K562 (cell line): ENCODE data around the gene IFI30. TPM values are rescaled to one million over a fixed set of nuclear protein-coding genes. Genes with fewer than 3 reads are reported as not detected.

ENCODE experiments used
- ATAC-seq: fragments of 200-7000 bp; cut with Tn5 transposase; 3 replicates; pipeline ENCODE4 v1.9.1; 2020; ENCODE audit warnings: moderate library complexity
- BruUV-seq: library from RNA; stranded (reverse); fragments of 400-500 nt; replicated peaks from 2 replicates; lab custom pipeline; 2021; lab: Mats Ljungman, UMichigan
- CTCF ChIA-PET: fragments of 300-600 bp; formaldehyde crosslinking; extraction: SDS; loops from one replicate; lab custom pipeline; 2021; ENCODE audit warnings: low intra/inter-chr PET ratio; lab: Yijun Ruan, JAX
- POLR2A ChIA-PET: fragments of 300-600, 350-650 bp; sonication (Branson Sonifier 250); formaldehyde crosslinking; extraction: SDS; loops from one replicate; lab custom pipeline; 2021; ENCODE audit warnings: antibody characterized with exemption, inconsistent platforms; lab: Yijun Ruan, JAX
- DNase-seq, 4 experiments: peaks; one replicate each; pipeline versions ENCODE4 v3.0.0 to v3.0.0-alpha.2; 2011 to 2018; ENCODE audit warnings: low spot score in 3 of 4, mixed read lengths in 3 of 4; ENCODE audit errors: extremely low read depth in 1 of 4
- FAIRE-seq: peaks from 2 replicates; lab custom pipeline; 2011; peaks lifted over from hg19 to GRCh38; lab: Jason Lieb, UNC
- H2AFZ ChIP-seq: 2 replicates; pipeline ENCODE4 v1.6.0; 2011; ENCODE audit warnings: low read depth, low read length, control low read depth, inconsistent platforms
- H3K27ac ChIP-seq: fragments of 200-600 bp; 3 replicates; pipeline ENCODE4 v1.8.0; 2011; ENCODE audit warnings: low read depth, mild to moderate bottlenecking, control low read depth, inconsistent platforms, low read length, moderate library complexity, mixed read lengths; ENCODE audit errors: extremely low read depth
- H3K27me3 ChIP-seq, 2 experiments: fragments of 300-600 bp in 1 of 2; 2 replicates in 1 of 2; 3 replicates in 1 of 2; pipeline versions ENCODE4 v1.6.0 to v1.8.0; 2011; ENCODE audit warnings: inconsistent platforms in 2 of 2, low read length in 2 of 2, mild to moderate bottlenecking in 1 of 2, mixed read lengths in 1 of 2, moderate library complexity in 1 of 2; ENCODE audit not compliant: control insufficient read depth in 2 of 2, insufficient read depth in 2 of 2
- H3K36me3 ChIP-seq: fragments of 300-600 bp; 3 replicates; pipeline ENCODE4 v1.8.0; 2011; ENCODE audit warnings: mild to moderate bottlenecking, low read length, inconsistent platforms; ENCODE audit not compliant: control insufficient read depth, insufficient read depth
- H3K4me1 ChIP-seq, 2 experiments: fragments of 200-600 bp in 1 of 2; replicated peaks in 1 of 2; 2 replicates in 1 of 2; 3 replicates in 1 of 2; pipeline versions ENCODE4 v1.5.1 to v1.8.0; 2011; ENCODE audit warnings: inconsistent platforms in 2 of 2, low read length in 2 of 2, mild to moderate bottlenecking in 1 of 2, mixed read lengths in 1 of 2, moderate library complexity in 1 of 2; ENCODE audit not compliant: control insufficient read depth in 2 of 2, insufficient read depth in 2 of 2
- H3K4me2 ChIP-seq: 2 replicates; pipeline ENCODE4 v1.6.1; 2011; ENCODE audit warnings: low read length, control low read depth, inconsistent platforms, mixed read lengths; ENCODE audit not compliant: insufficient read depth
- H3K4me3 ChIP-seq: fragments of 200-600 bp; sonication (generic), shearing (Covaris generic); 2 replicates; pipeline ENCODE4 v1.5.1; 2016; ENCODE audit warnings: control low read depth, inconsistent platforms
- H3K79me2 ChIP-seq: fragments of 200-600 bp; 3 replicates; pipeline ENCODE4 v1.8.0; 2011; ENCODE audit warnings: low read length, inconsistent platforms; ENCODE audit not compliant: control insufficient read depth, insufficient read depth
- H3K9ac ChIP-seq, 2 experiments: 2 replicates each; pipeline versions ENCODE4 v1.6.0 to v1.6.1; 2011; ENCODE audit warnings: low read depth in 2 of 2, low read length in 2 of 2, control low read depth in 1 of 2, inconsistent platforms in 1 of 2, mild to moderate bottlenecking in 1 of 2, mixed read lengths in 1 of 2; ENCODE audit not compliant: insufficient read depth in 1 of 2
- H3K9me1 ChIP-seq: one replicate; pipeline ENCODE4 v1.6.0; 2011; ENCODE audit warnings: inconsistent platforms, mild to moderate bottlenecking, low read length, moderate library complexity; ENCODE audit not compliant: control insufficient read depth, insufficient read depth
- H3K9me3 ChIP-seq: replicated peaks from 2 replicates; pipeline ENCODE4 v1.5.1; 2011; ENCODE audit warnings: low read depth, low read length, inconsistent platforms; ENCODE audit not compliant: control insufficient read depth, insufficient read depth
- H4K20me1 ChIP-seq: replicated peaks from 2 replicates; pipeline ENCODE4 v1.6.1; 2011; ENCODE audit warnings: low read length, inconsistent platforms, mixed read lengths; ENCODE audit not compliant: control insufficient read depth, insufficient read depth
- ATF1 ChIP-seq, 2 experiments: fragments of 450-650 bp in 1 of 2; IDR thresholded peaks; 2 replicates each; pipeline ENCODE4 v1.6.1; 2016; ENCODE audit warnings: missing compliant biosample characterization in 1 of 2, missing genetic modification characterization in 1 of 2
- BRCA1 ChIP-seq, 2 experiments: fragments of 450-650 bp in 1 of 2; sonication (generic) in 1 of 2; formaldehyde crosslinking in 1 of 2; IDR thresholded peaks; 2 replicates each; pipeline versions ENCODE4 v1.5.0 to v1.6.1; 2017 to 2020; ENCODE audit warnings: mild to moderate bottlenecking in 1 of 2, missing genetic modification reagents in 1 of 2
- CBX3 ChIP-seq, 2 experiments: IDR thresholded peaks; 1 replicate in 1 of 2; 2 replicates in 1 of 2; pipeline ENCODE4 v1.6.1; 2012; ENCODE audit warnings: inconsistent platforms in 2 of 2, low read length in 2 of 2, borderline replicate concordance in 1 of 2, control low read depth in 1 of 2
- HIVEP1 ChIP-seq: fragments of 250-450 bp; sonication (Bioruptor Pico); IDR thresholded peaks from 2 replicates; pipeline ENCODE4 v1.4.0; 2020; ENCODE audit warnings: mild to moderate bottlenecking
- HMG20A ChIP-seq: fragments of 450-650 bp; formaldehyde crosslinking; conservative IDR thresholded peaks from 2 replicates; pipeline ENCODE4 v1.4.0; 2020; ENCODE audit warnings: mild to moderate bottlenecking, mixed read lengths
- IRF9 ChIP-seq: fragments of 450-650 bp; IDR thresholded peaks from 2 replicates; pipeline ENCODE4 v1.6.1; 2016; ENCODE audit warnings: missing biosample characterization, missing genetic modification characterization
- KLF16 ChIP-seq: IDR thresholded peaks from 2 replicates; pipeline ENCODE4 v1.6.1; 2016; ENCODE audit warnings: antibody characterized with exemption
- L3MBTL2 ChIP-seq: fragments of 450-650 bp; IDR thresholded peaks from 2 replicates; pipeline ENCODE4 v1.6.1; 2016; ENCODE audit warnings: mild to moderate bottlenecking, moderate library complexity
- MED1 ChIP-seq: sonication (generic); formaldehyde crosslinking; IDR thresholded peaks from 2 replicates; pipeline ENCODE4 v1.8.1; 2023; ENCODE audit warnings: missing genetic modification reagents, borderline replicate concordance
- MTA3 ChIP-seq: fragments of 450-650 bp; formaldehyde crosslinking; IDR thresholded peaks from 2 replicates; pipeline ENCODE4 v1.6.1; 2017; ENCODE audit warnings: mild to moderate bottlenecking, borderline replicate concordance
- NR4A1 ChIP-seq, 2 experiments: fragments of 250-450 bp in 1 of 2; fragments of 450-650 bp in 1 of 2; sonication (Bioruptor Pico) in 1 of 2; IDR thresholded peaks; 2 replicates each; pipeline versions ENCODE4 v1.4.0 to v1.6.1; 2016 to 2020; ENCODE audit warnings: mild to moderate bottlenecking in 2 of 2, missing compliant biosample characterization in 1 of 2, missing genetic modification characterization in 1 of 2, moderate library complexity in 1 of 2
- NRF1 ChIP-seq, 2 experiments: fragments of 450-650 bp; IDR thresholded peaks in 1 of 2; conservative IDR thresholded peaks in 1 of 2; 2 replicates each; pipeline ENCODE4 v1.6.1; 2014; ENCODE audit warnings: mild to moderate bottlenecking in 2 of 2
- TFAM ChIP-seq: fragments of 250-450 bp; sonication (Bioruptor Pico); conservative IDR thresholded peaks from 2 replicates; pipeline ENCODE4 v1.5.0; 2021; ENCODE audit warnings: mild to moderate bottlenecking, moderate library complexity
- ZFX ChIP-seq: sonication (generic); formaldehyde crosslinking; IDR thresholded peaks from 2 replicates; pipeline ENCODE4 v1.8.0; 2022; ENCODE audit warnings: mild to moderate bottlenecking, missing genetic modification reagents, moderate library complexity
- WGBS: fragments of 100-300 bp; shearing (Covaris generic); methylation state at CpG from one replicate; pipeline ENCODE4 v1.1.6; 2016; ENCODE audit warnings: low coverage, mixed read lengths; ENCODE audit not compliant: insufficient coverage; ENCODE audit errors: missing lambda C conversion rate; 5-methylcytosine and 5-hydroxymethylcytosine counted together
- in situ Hi-C: fragments of 300-500 bp; cut with MboI; formaldehyde crosslinking; loops from 4 replicates; pipeline ENCODE4 v1.15.0; 2018; ENCODE audit warnings: inconsistent platforms, mixed read lengths
- intact Hi-C: fragments of 100-400 bp; cut with micrococcal nuclease; formaldehyde crosslinking; loops from 2 replicates; pipeline ENCODE4 v1.14.2; 2022
- polyA plus RNA-seq, 8 experiments: library from polyadenylated mRNA; depleted of rRNA in 4 of 8; stranded (reverse) in 5 of 8; unstranded in 3 of 8; fragments of >200 nt; fragmentation: Nextera tagmentation in 2 of 8; fragmentation: Illumina TruSeq in 1 of 8; extraction: Ambion mirVana in 2 of 8; extraction: Trizol in 1 of 8; gene quantifications; 2 replicates each; pipeline versions ENCODE4 v1.2.1 to v1.2.3, GENCODE V29; 2011 to 2014; ENCODE audit warnings: inconsistent platforms in 1 of 8, missing spikeins in 1 of 8
- total RNA-seq, 7 experiments: library from RNA; depleted of rRNA in 6 of 7; stranded (reverse); fragments of >200 nt in 6 of 7; fragmentation: Illumina TruSeq in 2 of 7; extraction: Trizol in 2 of 7; gene quantifications; 2 replicates each; pipeline versions ENCODE4 v1.2.1 to v1.2.3, GENCODE V29; 2011 to 2021; ENCODE audit warnings: low replicate concordance in 1 of 7
- TF ChIP-seq, protein P1 (sequence below): sonication (generic); formaldehyde crosslinking; IDR thresholded peaks from 2 replicates; pipeline ENCODE4 v1.8.1; 2023; ENCODE audit warnings: mild to moderate bottlenecking, missing genetic modification reagents
- TF ChIP-seq, protein P2 (sequence below): fragments of 450-650 bp; IDR thresholded peaks from 2 replicates; pipeline ENCODE4 v1.6.1; 2016; ENCODE audit warnings: low read depth, mild to moderate bottlenecking, moderate library complexity

Gene IFI30
- total and polyA plus RNA-seq, 9 of the 15 experiments (the other 6 are each of a cell fraction or from before 2014, with no cell fraction given): 63.7 to 430 (median 109) TPM

- peak overlapping the region; percentile 53 for H3K27ac ChIP-seq
- FAIRE-seq (peak; percentile 86), ATAC-seq (peak; percentile 14), DNase-seq (peak in 2 of 4 experiments; percentile 55 to 78)
- intact Hi-C loops: no loop called here
- POLR2A ChIA-PET: interaction anchor here (0.6 to 1.6 kb wide), 5 partner anchors 12 to 71 kb away, joined by 3 to 6 read pairs (median 3); partner anchors contain the start of genes IQCN and JUND
- H3K4me1 ChIP-seq: peaks cover 23 to 67% of the 10 kb centered on the region in 2 experiments; a peak in 4 of 5 replicates
- H3K27me3 ChIP-seq: no peaks in the 10 kb centered on the region
- in situ Hi-C loops: no loop called here
- H3K9me1 ChIP-seq: no peaks in the 10 kb centered on the region
- no peak overlapping the region for H3K4me3 ChIP-seq
- H3K36me3 ChIP-seq: no peaks in the 10 kb centered on the region
- no peaks in the 10 kb centered on the region for H3K79me2 ChIP-seq
- CTCF ChIA-PET: no interaction called here
- no peaks in the 10 kb centered on the region; the same call in 1 of the 2 replicates for H4K20me1 ChIP-seq
- peak overlapping the region; percentile 87 for H2AFZ ChIP-seq
- H3K9me3 ChIP-seq: no peaks in the 10 kb centered on the region
- H3K4me2 ChIP-seq: peak overlapping the region; percentile 49
- H3K9ac ChIP-seq: peak overlapping the region; percentile 41 to 90; a peak in 3 of 4 replicates
- BruUV-seq: TSS peak; percentile 41
- 17% methylated on average over 23 of the region's 25 CpGs for WGBS
- TF ChIP-seq BRCA1 (IDR thresholded peaks at IDR 0.05) (no peak), BRCA1 (CRISPR knock-in tag; IDR thresholded peaks at IDR 0.05) (no peak), MED1 (CRISPR knock-in tag) (no peak), HIVEP1 (no peak), L3MBTL2 (peak; percentile 25; the same call in 1 of the 2 replicates), CBX3 (IDR thresholded peaks at IDR 0.05; ENCODE audit: borderline replicate concordance in 1 of 2, low read length in 2 of 2) (0 out of 3 replicates have a peak, but pooled peaks of 1 of the 2 experiments have one; percentile 56), KLF16 (0 out of 2 replicates have a peak, but pooled peaks have one; percentile 39), ZFX (peak; percentile 45), TFAM (CRISPR knock-in tag) (no peak), NR4A1 (CRISPR knock-in tag; IDR thresholded peaks at IDR 0.05) (no peak), NR4A1 (tag; IDR thresholded peaks at IDR 0.05) (no peak), HMG20A (CRISPR knock-in tag) (no peak), MTA3 (0 out of 2 replicates have a peak, but pooled peaks have one; percentile 24), NRF1 (conservative IDR thresholded peaks at IDR 0.05 in 1 of 2, IDR thresholded peaks at IDR 0.05 in 1 of 2) (peak in 1 of 2 experiments; percentile 41; a peak in 1 of 4 replicates), ATF1 (CRISPR knock-in tag; IDR thresholded peaks at IDR 0.05) (no peak), ATF1 (tag; IDR thresholded peaks at IDR 0.05) (no peak), IRF9 (no peak)
- TF ChIP-seq, protein P1, sequence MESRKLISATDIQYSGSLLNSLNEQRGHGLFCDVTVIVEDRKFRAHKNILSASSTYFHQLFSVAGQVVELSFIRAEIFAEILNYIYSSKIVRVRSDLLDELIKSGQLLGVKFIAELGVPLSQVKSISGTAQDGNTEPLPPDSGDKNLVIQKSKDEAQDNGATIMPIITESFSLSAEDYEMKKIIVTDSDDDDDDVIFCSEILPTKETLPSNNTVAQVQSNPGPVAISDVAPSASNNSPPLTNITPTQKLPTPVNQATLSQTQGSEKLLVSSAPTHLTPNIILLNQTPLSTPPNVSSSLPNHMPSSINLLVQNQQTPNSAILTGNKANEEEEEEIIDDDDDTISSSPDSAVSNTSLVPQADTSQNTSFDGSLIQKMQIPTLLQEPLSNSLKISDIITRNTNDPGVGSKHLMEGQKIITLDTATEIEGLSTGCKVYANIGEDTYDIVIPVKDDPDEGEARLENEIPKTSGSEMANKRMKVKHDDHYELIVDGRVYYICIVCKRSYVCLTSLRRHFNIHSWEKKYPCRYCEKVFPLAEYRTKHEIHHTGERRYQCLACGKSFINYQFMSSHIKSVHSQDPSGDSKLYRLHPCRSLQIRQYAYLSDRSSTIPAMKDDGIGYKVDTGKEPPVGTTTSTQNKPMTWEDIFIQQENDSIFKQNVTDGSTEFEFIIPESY (CRISPR knock-in tag): 0 out of 2 replicates have a peak, but pooled peaks have one; percentile 25
- TF ChIP-seq, protein P2, sequence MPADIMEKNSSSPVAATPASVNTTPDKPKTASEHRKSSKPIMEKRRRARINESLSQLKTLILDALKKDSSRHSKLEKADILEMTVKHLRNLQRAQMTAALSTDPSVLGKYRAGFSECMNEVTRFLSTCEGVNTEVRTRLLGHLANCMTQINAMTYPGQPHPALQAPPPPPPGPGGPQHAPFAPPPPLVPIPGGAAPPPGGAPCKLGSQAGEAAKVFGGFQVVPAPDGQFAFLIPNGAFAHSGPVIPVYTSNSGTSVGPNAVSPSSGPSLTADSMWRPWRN: no peak
Observed at GRCh38 chr19:18221815-18222725, 48.5 kb downstream of the IFI30 start.
